Measurements from ENCODE around the gene PHACTR3.

The PHACTR3 gene

DNA sequence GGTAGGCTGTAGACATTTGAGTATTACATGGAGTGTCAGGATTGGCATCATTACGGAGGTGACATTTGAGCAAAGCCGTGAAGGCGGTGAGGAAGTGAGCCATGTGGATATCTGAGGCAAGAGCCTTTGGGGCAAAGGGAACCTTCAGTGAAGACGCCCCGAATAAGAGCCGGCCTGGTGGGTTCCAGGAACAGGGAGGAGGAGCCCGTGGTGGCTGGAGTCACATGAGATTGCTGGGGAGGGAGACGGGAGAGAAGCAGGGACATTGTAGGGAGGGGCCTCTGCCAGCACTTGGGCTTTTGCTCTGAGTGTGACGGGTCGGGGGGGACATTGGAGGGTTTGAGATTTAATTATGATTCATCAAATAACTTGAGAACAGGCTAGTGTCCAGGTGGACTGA is 78.3 kb downstream of the PHACTR3 start:
- H3K4me1 ChIP-seq: no peaks in the 10 kb centered on the region
- H3K4me2 ChIP-seq (ENCODE audit: low read length): no peak overlapping the region
- H3K27me3 ChIP-seq (ENCODE audit: control insufficient read depth, insufficient read depth, low read length): no peaks in the 10 kb centered on the region
- H3K9ac ChIP-seq: no peak overlapping the region
- no peaks in the 10 kb centered on the region for H3K9me3 ChIP-seq (ENCODE audit: control insufficient read depth, low read length)
- no peak overlapping the region for H3K4me3 ChIP-seq (ENCODE audit: low read depth, low read length)
- no peaks in the 10 kb centered on the region for H3K36me3 ChIP-seq (ENCODE audit: control insufficient read depth, insufficient read depth, low read length)
- no peak overlapping the region for H3K27ac ChIP-seq
- H3K79me2 ChIP-seq: no peaks in the 10 kb centered on the region
- TF ChIP-seq, protein P1, sequence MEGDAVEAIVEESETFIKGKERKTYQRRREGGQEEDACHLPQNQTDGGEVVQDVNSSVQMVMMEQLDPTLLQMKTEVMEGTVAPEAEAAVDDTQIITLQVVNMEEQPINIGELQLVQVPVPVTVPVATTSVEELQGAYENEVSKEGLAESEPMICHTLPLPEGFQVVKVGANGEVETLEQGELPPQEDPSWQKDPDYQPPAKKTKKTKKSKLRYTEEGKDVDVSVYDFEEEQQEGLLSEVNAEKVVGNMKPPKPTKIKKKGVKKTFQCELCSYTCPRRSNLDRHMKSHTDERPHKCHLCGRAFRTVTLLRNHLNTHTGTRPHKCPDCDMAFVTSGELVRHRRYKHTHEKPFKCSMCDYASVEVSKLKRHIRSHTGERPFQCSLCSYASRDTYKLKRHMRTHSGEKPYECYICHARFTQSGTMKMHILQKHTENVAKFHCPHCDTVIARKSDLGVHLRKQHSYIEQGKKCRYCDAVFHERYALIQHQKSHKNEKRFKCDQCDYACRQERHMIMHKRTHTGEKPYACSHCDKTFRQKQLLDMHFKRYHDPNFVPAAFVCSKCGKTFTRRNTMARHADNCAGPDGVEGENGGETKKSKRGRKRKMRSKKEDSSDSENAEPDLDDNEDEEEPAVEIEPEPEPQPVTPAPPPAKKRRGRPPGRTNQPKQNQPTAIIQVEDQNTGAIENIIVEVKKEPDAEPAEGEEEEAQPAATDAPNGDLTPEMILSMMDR (IDR thresholded peaks at IDR 0.05): no peak
- H2AFZ ChIP-seq: no peak overlapping the region

DNA sequence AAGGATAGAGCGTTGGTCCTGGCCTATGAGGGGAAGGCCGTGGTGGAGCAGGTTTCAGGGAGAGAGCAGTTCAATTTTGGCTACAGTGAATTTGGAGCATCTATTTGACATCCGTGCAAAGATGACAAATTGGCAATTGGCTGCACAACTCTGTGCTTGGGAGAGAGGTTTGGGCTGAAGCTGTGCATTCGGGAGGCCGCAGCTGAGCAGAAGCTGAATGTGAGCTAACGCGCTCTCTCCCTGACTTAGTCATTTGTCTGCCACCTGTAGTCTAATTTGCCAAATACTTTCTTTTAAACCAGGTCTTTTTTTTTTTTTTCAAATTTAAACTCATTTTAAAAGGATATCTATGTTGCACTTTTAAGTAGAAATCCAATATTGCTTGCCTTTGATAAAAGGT is 78.8 kb downstream of the PHACTR3 start:
- Histone ChIP-seq H3K79me2 (no peaks in the 10 kb centered on the region), H3K9ac (no peak overlapping the region), H3K36me3 (ENCODE audit: control insufficient read depth, insufficient read depth, low read length) (no peaks in the 10 kb centered on the region), H3K9me3 (ENCODE audit: control insufficient read depth, low read length) (no peaks in the 10 kb centered on the region), H3K4me3 (ENCODE audit: low read depth, low read length) (no peak overlapping the region), H3K27ac (no peak overlapping the region), H3K4me1 (no peaks in the 10 kb centered on the region), H3K27me3 (ENCODE audit: control insufficient read depth, insufficient read depth, low read length) (no peaks in the 10 kb centered on the region), H2AFZ (no peak overlapping the region), H3K4me2 (ENCODE audit: low read length) (no peak overlapping the region)
- TF ChIP-seq, protein P1 (IDR thresholded peaks at IDR 0.05): no peak

DNA sequence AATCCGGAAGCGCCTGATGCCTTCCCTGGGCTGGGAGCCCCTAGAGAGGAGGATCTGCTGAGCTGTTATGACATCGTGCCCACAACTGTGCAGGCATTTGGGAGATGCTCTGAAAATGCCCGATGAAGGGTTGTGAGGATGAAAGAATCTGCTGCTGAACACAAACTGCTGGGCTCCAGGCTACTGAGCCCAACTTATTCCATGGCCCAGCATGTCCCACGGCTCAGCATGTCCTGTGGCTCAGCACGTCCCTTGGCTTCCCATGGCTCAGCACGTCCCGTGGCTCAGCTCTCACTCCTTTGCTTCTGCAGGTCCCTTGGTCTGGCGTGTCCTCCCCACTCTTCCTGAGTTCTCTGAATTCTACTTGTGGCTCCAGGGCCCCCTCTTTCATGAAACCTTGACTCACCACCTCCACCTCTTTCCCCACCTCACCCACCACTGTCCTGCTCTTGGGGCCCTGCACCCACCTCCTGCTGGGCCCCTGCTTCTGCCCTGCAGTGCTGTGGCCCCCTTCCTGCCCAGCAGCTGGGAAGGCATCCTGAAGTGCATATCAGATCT is 80.4 kb downstream of the PHACTR3 start:
- Histone ChIP-seq H3K4me2 (ENCODE audit: low read length) (no peak overlapping the region), H3K9me3 (ENCODE audit: control insufficient read depth, low read length) (no peaks in the 10 kb centered on the region), H3K4me1 (no peaks in the 10 kb centered on the region), H3K36me3 (ENCODE audit: control insufficient read depth, insufficient read depth, low read length) (no peaks in the 10 kb centered on the region), H2AFZ (no peak overlapping the region), H3K4me3 (ENCODE audit: low read depth, low read length) (no peak overlapping the region), H3K27me3 (ENCODE audit: control insufficient read depth, insufficient read depth, low read length) (no peaks in the 10 kb centered on the region), H3K79me2 (no peaks in the 10 kb centered on the region), H3K9ac (no peak overlapping the region), H3K27ac (no peak overlapping the region)
- TF ChIP-seq, protein P1 (IDR thresholded peaks at IDR 0.05): no peak

DNA sequence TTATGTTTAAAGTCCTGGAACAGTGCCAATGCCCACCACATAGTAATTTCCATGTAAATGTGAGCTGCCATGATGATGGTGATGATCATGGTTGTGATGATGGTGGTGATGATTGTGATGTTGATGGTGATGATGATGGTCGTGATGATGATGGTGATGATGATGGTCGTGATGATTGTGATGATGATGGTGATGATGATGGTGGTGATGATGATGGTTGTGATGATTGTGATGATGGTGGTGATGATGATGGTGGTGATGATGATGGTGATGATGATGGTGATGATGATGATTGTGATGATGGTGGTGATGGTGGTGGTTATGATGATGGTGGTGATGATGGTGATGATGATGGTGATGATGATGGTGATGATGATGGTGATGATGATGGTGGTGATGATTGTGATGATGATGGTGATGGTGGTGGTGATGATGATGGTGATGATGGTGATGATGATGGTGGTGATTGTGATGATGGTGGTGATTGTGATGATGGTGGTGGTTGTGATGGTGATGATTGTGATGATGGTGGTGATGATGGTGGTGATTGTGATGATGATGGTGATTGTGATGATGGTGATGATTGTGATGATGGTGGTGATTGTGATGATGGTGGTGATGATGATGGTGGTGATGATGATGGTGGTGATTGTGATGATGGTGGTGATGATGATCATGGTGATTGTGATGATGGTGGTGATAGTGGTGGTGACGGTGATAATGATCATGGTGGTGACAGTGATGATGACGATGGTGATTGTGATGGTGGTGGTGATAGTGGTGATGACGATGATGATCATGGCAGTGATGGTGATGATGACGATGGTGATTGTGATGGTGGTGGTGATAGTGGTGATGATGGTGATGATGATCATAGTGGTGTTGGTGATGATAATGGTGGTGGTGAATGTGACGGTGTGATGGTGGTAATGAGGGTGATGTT is 82.3 kb downstream of the PHACTR3 start:
- H3K9ac ChIP-seq: no peak overlapping the region
- no peaks in the 10 kb centered on the region for H3K9me3 ChIP-seq (ENCODE audit: control insufficient read depth, low read length)
- no peaks in the 10 kb centered on the region for H3K27me3 ChIP-seq (ENCODE audit: control insufficient read depth, insufficient read depth, low read length)
- no peaks in the 10 kb centered on the region for H3K4me1 ChIP-seq
- TF ChIP-seq, protein P1 (IDR thresholded peaks at IDR 0.05): no peak
- no peak overlapping the region for H3K27ac ChIP-seq
- no peak overlapping the region for H3K4me3 ChIP-seq (ENCODE audit: low read depth, low read length)
- no peaks in the 10 kb centered on the region for H3K36me3 ChIP-seq (ENCODE audit: control insufficient read depth, insufficient read depth, low read length)
- H3K4me2 ChIP-seq (ENCODE audit: low read length): no peak overlapping the region
- no peaks in the 10 kb centered on the region for H3K79me2 ChIP-seq
- no peak overlapping the region for H2AFZ ChIP-seq

All from parathyroid adenoma (tissue), 2 donors.